Heart left ventricle (tissue), 16 donors: Measurements from ENCODE around the gene CCDC137. TPM values are rescaled to one million over a fixed set of nuclear protein-coding genes. Genes with fewer than 3 reads are reported as not detected.

Source experiments
- ATAC-seq, 4 donors: fragments of 200-7000 bp; cut with Tn5 transposase; one replicate each; pipeline ENCODE4 v1.9.1; 2020 to 2022; ENCODE audit warnings: moderate library complexity in 4 of 4, mild to moderate bottlenecking in 3 of 4, moderate number of reproducible peaks in 1 of 4
- DNase-seq, 5 donors: peaks; one replicate each; pipeline ENCODE4 v3.0.0-alpha.2; 2020
- H3K27ac ChIP-seq, 12 donors: fragments of 200-600 bp; sonication (generic) in 4 of 12; one replicate each; pipeline versions ENCODE4 v1.5.0 to v1.8.0; 2016 to 2022; ENCODE audit warnings: mild to moderate bottlenecking in 2 of 12
- H3K27me3 ChIP-seq, 9 donors: fragments of 200-600 bp; sonication (generic) in 2 of 9; one replicate each; pipeline versions ENCODE4 v1.5.1 to v1.8.0; 2016 to 2022; ENCODE audit warnings: mild to moderate bottlenecking in 3 of 9
- H3K36me3 ChIP-seq, 9 donors: fragments of 200-600 bp; sonication (generic) in 2 of 9; one replicate each; pipeline versions ENCODE4 v1.5.0 to v1.8.0; 2018 to 2022; ENCODE audit warnings: mild to moderate bottlenecking in 2 of 9
- H3K4me1 ChIP-seq, 12 donors: fragments of 200-600 bp; sonication (generic) in 4 of 12; one replicate each; pipeline versions ENCODE4 v1.5.0 to v1.8.0; 2016 to 2022; ENCODE audit warnings: mild to moderate bottlenecking in 3 of 12
- H3K4me3 ChIP-seq, 12 donors: fragments of 200-600 bp; sonication (generic) in 4 of 12; one replicate each; pipeline versions ENCODE4 v1.5.0 to v1.8.0; 2017 to 2022; ENCODE audit warnings: mild to moderate bottlenecking in 9 of 12, moderate library complexity in 4 of 12
- H3K9me3 ChIP-seq, 12 donors: fragments of 200-600 bp; sonication (generic) in 4 of 12; one replicate each; pipeline versions ENCODE4 v1.5.0 to v1.8.0; 2016 to 2022; ENCODE audit warnings: mild to moderate bottlenecking in 1 of 12
- POLR2A ChIP-seq, 2 donors: fragments of 450-650 bp; IDR thresholded peaks; one replicate each; pipeline ENCODE4 v1.6.1; 2017; ENCODE audit warnings: antibody characterized with exemption in 2 of 2, mild to moderate bottlenecking in 2 of 2, moderate library complexity in 2 of 2
- WGBS, 4 donors: extraction: QIAGEN DNeasy Blood & Tissue Kit in 2 of 4; methylation state at CpG; one replicate each; pipeline versions ENCODE4 v1.1.5 to v1.1.7; 2013 to 2018; 5-methylcytosine and 5-hydroxymethylcytosine counted together
- intact Hi-C, 10 donors: fragments of 100-400 bp; cut with DNase I; formaldehyde crosslinking; loops; one replicate each; pipeline versions ENCODE4 v1.11.1 to v1.14.2; 2022
- polyA plus RNA-seq, 2 donors: library from polyadenylated mRNA; stranded (reverse); fragments of 200-250 nt; gene quantifications; one replicate each; pipeline ENCODE4 v1.2.3, GENCODE V29; 2013
- total RNA-seq, 9 donors: library from RNA; depleted of rRNA in 2 of 9; stranded (reverse); fragments of >200 nt in 2 of 9; fragmentation: NEBNext Ultra II Directional in 3 of 9; extraction: Animal tissue kit (Norgen Biotek cat#: 25700) in 3 of 9; gene quantifications; one replicate each; pipeline versions ENCODE4 v1.1.0 to v1.2.4, GENCODE V29; 2016 to 2023
- TF ChIP-seq, protein P1 (sequence below), 12 donors: fragments of 200-600 bp; sonication (generic) in 4 of 12; IDR thresholded peaks; one replicate each; pipeline versions ENCODE4 v1.5.0 to v1.8.0; 2018 to 2022; ENCODE audit warnings: antibody characterized with exemption in 12 of 12, mild to moderate bottlenecking in 5 of 12
- donor health status: ischemic (EF 13 %, LVEDD 7.1; RV severe dilation, severe dysfunction).
- donor health status: healthy with polysubstance abuse.
- donor health status: DM: no; HTN: yes; CAD: no.
- donor health status: DM: no; HTN: no; CAD: no.
- donor health status: ischemic (EF 25% LVEDD 6.9; RV normal size, moderate dysfunction).
- donor health status: ischemic (EF 25% LVEDD 5.7; RV mildly dilated, moderate dysfunction).
- donor health status: healthy.
- donor health status: DM: yes; HTN: yes; CAD: no.
- donor health status: ischemic (EF 35%, LVEDD 5.7; RV mildly dilated, moderate dysfunction).
- donor health status: nonischemic (EF 11% LVEDD 7.7; RV severe dilation, severe dysfunction).
- donor health status: DM: yes; HTN: yes; CAD: no.
- donor health status: PGD.
- donor health status: ischemic (EF 29% LVEDD 5.4; RV normal size, mild dysfunction).
- donor health status: nonischemic (EF 23%, LVEDD 6.1; RV moderate dilation, normal function).

Gene CCDC137
- total and polyA plus RNA-seq, 11 donors: 3.5 to 20.0 (median 7.8) TPM

GRCh38 chr17:81706757-81707624 is 40.5 kb downstream of the CCDC137 start:
- no peak for DNase-seq
- no peaks in the 10 kb centered on the region for H3K9me3 ChIP-seq
- no peak overlapping the region for H3K4me3 ChIP-seq
- intact Hi-C loops: no loop called here
- no peaks in the 10 kb centered on the region for H3K27me3 ChIP-seq
- TF ChIP-seq, protein P1, sequence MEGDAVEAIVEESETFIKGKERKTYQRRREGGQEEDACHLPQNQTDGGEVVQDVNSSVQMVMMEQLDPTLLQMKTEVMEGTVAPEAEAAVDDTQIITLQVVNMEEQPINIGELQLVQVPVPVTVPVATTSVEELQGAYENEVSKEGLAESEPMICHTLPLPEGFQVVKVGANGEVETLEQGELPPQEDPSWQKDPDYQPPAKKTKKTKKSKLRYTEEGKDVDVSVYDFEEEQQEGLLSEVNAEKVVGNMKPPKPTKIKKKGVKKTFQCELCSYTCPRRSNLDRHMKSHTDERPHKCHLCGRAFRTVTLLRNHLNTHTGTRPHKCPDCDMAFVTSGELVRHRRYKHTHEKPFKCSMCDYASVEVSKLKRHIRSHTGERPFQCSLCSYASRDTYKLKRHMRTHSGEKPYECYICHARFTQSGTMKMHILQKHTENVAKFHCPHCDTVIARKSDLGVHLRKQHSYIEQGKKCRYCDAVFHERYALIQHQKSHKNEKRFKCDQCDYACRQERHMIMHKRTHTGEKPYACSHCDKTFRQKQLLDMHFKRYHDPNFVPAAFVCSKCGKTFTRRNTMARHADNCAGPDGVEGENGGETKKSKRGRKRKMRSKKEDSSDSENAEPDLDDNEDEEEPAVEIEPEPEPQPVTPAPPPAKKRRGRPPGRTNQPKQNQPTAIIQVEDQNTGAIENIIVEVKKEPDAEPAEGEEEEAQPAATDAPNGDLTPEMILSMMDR (IDR thresholded peaks at IDR 0.05): no peak
- no peak for TF ChIP-seq POLR2A (IDR thresholded peaks at IDR 0.05)
- no peak overlapping the region for H3K27ac ChIP-seq
- H3K4me1 ChIP-seq: peaks cover 6 to 39% (median 30%) of the 10 kb centered on the region in 12 donors
- H3K36me3 ChIP-seq: peaks cover 0 to 44% (median 36%) of the 10 kb centered on the region in 9 donors
- WGBS, 4 donors: 89 to 93% (median 92%) methylated on average over 26 to 54 of the region's 54 CpGs
- no peak for ATAC-seq

DNA sequence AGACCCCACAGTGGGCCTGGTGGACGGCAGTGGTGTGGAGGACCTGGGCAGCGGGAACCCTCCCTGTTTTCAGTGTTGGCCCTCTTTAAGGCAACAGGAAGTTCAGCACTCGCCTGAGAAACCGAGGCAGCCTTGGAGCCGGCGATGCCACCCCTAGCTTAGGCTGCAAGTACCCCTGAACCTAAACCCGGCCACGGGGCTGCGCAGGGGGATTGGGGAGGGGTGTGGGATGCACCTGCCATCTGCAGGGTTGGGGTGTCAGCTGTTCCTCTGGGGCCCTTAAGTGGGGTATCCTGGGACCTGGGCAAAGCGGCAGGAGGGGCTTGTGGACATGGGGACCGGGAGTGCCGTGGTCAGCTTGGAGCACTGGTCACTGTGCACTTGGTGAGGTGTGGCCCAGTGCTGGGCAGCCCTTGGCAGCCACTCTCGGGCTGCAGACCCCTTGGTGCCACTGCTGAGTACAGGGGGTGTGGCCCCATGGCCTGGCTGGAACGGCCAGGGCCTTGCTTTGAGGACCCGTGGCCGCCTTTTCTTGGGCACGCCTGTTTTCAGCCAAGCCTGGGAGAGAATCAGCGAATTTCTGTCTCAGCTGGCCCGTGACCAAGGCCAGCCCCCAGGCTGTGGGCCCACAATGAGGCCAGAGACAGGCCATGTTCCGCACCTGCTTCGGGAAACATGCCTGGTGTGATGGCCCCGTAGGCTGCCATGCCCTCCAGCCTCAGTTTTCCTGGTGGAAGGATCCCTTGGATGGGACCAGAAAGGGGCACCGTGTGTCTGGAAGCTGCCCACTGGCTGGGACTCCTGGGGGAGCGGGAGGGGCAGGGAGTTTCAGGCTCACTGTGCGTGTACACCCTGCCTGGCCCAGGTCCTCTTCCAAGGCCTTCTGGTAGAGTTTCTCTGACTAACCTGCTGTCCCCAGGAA is 41.4 kb downstream of the CCDC137 start:
- Histone ChIP-seq H3K9me3 (no peaks in the 10 kb centered on the region), H3K36me3 (peaks cover 0 to 43% (median 36%) of the 10 kb centered on the region in 9 donors), H3K27ac (no peak overlapping the region), H3K27me3 (no peaks in the 10 kb centered on the region), H3K4me1 (peaks cover 6 to 40% (median 30%) of the 10 kb centered on the region in 12 donors), H3K4me3 (no peak overlapping the region)
- ATAC-seq (no peak), DNase-seq (no peak)
- no peak for TF ChIP-seq POLR2A (IDR thresholded peaks at IDR 0.05)
- TF ChIP-seq, protein P1 (IDR thresholded peaks at IDR 0.05): no peak
- intact Hi-C loops: no loop called here
- WGBS, 4 donors: 80 to 89% (median 88%) methylated on average over 13 to 25 of the region's 25 CpGs

DNA sequence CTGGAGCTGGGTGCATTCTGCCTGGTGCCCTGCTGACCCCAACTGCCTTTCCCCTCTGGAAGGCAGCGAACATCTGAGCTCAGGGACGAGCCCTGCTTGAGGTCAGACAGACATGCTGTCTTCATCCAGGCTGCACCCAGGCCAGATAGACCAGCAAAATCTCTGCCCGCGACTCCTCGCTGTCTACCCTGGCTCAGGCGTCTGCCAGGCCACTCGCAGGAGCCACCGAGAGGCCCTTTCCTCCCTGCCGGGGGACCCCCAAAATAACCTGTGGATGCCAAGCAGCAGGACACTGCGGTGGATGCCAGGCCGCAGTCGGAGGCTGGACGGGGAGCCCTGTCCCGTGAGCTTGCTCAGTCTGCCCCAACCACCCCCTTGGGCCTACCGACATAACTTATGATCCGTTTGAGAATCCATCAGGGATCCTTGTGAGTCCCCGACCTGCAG is 42.2 kb downstream of the CCDC137 start:
- Histone ChIP-seq H3K36me3 (peaks cover 0 to 43% (median 36%) of the 10 kb centered on the region in 9 donors), H3K27me3 (no peaks in the 10 kb centered on the region), H3K4me3 (no peak overlapping the region), H3K27ac (no peak overlapping the region), H3K9me3 (no peaks in the 10 kb centered on the region), H3K4me1 (peaks cover 6 to 45% (median 37%) of the 10 kb centered on the region in 12 donors)
- no peak for TF ChIP-seq POLR2A (IDR thresholded peaks at IDR 0.05)
- TF ChIP-seq, protein P1 (IDR thresholded peaks at IDR 0.05): no peak
- intact Hi-C loops: no loop called here
- DNase-seq (no peak), ATAC-seq (no peak)
- WGBS, 4 donors: 80 to 84% (median 82%) methylated on average over 14 to 17 of the region's 17 CpGs
